Measurements from ENCODE around the gene CCR3.

CCR3 gene

DNA sequence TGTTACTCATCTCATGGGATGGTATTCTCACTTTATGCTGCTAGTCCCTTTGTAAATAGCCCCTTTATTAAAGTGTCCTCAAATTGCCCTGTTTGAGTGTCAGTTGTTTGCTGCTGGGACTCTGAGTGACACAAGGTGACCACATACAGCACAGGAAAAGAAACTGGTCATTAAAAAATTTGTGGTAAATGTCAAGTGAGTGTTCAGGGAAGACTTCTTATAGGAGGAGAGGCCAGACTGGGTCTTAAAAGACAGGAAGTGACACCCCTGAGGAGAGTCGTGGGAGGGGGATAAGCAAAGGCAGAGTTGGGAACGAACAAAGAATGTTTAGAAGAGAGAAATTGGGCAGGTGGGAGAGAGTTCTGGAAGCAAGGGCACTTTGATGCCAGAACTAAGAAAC is 35.2 kb downstream of the CCR3 start:
- DNase-seq: no peak

DNA sequence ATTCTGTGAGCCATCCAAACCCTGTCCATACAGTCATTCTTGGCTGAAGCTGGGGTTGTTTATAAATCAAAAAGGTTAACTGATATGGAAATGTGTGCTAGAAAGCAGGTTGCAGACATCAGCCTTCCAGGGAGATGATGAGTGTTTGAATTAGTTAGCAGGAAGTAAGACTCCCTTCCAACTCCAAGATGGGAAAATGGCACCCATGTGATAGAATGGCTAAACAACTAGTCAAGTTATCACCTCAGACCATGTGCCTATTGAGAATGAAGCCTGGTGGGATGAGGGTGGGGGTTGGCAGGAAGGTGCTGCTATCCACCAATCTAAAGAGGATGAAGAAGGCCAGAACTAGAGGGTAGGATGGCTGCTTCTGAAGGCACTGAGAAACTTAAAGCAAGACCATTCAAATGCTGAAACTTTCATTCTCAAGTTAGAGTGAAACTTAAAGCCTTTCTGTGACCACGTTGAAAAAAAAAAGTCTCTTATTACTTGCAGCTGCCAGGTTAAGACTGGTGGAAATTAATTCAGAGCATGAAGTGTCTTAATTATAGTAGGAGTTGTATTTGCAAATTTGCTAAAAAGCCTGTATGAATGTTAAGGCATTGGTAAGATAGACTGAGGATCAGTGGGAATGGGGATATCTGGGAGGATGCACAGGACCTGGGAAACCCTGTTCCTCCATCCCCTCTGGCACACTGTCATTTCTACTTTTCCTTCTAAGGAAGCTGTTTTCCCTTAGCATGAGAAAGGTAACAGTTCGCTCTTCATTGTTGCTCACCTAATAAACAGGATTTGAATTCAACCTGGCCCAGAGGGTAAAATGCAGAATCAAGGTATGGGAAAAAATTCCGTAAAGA is 36.8 kb downstream of the CCR3 start:
- DNase-seq: no peak

DNA sequence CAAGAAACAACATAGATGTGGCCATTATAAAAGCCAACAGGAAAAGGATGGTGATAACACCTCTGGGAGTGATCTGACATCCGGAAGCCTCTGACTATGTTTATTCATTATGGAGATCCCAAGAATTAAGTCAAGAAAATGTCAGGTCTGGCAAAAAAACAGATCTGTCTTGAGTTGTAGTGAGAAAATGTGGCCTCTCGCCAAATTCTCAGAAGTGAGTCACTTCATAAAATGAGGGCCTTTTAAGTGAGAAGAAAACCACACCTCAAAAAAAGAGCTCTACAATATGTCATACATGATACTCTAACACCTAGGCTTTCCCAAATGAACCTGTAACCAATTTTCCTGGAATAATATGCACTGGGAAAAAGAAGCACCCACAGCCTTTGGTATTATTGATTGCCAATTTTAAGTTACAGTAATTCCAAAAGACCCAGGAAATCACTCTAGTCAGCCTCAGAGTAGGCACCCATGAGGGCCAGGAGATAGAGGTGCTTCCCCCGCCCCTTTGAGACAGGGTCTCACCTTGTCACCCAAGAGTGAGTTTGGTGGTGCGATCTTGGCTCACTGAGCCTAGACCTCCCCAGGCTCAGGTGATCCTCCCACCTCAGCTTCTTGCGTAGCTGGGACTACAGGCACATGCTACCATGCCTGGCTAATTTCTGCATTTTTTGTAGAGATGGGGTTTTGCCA is 38.0 kb downstream of the CCR3 start:
- no peak for DNase-seq

DNA sequence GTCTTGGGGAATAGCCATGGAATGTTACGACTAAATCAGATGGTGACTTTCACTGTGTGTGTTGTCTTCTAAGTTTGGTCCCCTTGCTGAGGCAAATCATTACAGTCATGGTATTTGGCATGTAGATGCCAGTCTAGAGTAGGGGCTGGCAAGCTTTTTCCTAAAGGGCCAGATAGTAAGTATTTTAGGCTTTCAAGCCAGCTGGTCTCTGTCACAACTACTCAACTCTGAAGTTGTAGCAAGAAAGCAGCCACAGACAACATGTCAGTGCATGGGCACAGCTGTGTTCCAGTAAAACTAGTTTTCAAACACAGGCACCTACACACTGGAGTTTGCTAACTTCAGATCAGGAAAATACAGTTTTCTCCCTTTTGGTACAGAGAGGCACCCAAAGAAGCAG is 39.3 kb downstream of the CCR3 start:
- no peak for DNase-seq

DNA sequence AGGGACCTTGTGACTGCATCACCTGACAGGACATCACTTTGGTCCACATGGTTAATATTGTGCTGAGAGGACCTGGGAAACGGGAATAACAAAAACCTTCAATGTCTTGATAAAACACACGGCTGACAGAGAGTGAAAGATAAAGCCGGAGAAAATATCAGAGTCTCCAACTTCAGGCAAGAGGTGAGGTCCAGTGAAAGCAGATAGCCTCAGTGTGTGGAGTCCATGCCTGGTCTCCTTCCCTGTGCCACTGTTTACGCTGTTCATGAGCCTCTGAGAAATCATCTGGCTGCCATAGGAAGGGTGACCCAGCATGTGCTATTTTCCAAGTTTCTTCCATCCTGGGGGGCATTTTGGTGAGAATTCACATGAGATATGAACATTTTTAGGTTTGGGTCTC is 39.8 kb downstream of the CCR3 start:
- DNase-seq: no peak

DNA sequence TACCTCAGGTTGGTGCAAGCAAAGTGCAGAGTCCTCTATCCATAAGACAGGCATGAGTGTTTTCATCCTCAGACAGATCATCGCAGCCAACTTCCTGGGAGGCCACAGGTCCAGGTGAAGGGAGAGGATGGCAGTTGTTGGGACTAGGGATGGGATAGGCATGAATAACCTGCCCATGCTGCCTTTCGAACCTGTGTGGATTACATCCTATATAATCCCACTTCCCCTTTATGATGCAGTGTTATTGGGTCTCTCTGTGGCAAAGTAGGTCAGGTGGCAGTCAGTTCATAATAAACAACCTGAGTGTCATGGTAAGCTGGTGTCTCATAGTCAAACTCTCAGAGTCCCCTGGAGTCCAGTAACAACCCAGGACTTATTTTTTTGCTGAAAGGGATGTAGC is 40.4 kb downstream of the CCR3 start:
- no peak for DNase-seq

DNA sequence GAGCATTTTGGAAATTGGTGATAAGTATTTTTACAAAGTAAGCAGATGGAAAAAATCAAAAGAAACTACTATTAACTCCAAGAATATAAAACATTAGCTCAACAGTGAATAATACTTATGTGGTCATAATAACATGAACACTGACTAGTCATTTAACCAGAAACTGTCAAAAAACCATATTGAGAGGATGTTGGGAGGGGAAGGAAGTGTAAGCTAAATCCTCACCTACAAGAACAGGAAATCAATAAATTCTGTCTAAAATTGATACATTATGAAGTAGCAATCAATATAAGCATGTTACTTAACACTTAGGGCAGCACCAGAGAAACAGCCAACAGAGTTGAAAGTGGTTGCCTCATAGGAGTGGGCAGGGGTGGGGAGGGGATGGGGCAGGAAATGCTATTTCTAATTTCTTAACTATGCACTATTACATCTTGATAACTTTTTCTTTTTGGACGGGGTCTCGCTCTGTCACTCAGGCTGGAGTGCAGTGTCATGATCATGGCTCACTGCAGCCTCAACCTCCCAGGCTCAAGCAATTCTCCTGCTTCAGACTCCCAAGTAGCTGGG is 41.7 kb downstream of the CCR3 start:
- no peak for DNase-seq

DNA sequence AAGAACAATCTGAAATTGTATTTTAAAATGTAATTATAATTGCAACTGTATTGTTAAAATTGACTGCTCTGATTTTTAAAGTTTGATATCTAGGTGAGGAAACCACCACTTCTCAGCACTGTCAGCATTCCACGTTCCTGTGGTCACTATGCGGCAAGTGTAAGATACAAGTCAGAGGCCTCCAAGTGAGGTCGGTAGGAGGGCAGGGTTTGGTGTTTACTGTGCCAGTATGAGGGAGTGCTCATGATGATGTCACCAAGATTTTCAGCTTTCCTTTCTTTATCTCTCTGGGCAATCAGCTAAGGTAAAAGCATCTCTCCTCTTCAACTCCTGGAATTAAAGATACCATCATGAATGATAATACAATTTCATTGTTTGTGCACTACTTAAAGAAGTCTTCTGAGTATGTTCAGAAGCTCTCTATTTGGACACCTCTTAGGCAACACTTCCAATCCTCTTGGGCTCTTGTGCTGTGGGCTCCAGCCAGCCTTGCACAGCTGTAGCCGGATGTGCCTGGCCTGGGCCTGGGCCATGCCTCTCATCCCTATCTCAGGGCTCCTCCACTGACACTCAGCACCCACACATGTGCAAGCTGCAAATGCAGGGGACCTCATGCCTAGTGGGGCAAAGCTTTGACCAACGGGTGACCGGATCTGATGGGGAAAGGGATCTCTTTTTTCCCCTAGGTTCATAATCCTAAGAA is 42.9 kb downstream of the CCR3 start:
- no peak for DNase-seq

DNA sequence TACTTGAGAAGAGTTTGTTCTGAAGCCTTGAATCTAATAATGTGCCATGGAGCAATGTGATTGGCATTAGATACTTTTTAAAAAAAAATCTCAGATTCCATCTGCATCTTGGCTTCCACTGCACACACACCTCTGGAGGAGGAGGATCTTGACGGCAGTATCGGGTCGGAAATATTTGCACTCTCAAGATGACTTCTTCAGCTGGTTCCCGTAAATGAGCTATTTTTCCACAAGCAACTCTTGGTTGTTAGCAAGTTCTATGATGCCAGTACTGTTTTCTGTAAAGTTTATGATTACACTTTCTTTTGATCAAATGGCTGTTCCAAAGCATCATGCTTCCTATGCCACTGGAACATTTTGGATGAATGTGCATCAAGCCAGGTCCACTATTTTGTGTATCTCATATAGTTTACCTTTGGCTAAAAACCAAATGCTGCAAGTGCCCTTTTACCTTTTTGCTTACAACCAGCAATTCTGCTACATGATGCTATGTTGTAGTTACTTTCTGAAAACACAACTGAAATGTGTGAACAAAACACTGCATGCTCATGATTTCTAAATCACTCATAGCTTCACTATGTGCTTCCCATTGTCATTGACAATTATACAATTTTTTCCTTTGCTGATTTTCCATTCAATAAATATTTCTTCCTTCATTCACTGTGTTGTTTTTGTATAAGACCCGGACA is 43.8 kb downstream of the CCR3 start:
- DNase-seq: no peak

DNA sequence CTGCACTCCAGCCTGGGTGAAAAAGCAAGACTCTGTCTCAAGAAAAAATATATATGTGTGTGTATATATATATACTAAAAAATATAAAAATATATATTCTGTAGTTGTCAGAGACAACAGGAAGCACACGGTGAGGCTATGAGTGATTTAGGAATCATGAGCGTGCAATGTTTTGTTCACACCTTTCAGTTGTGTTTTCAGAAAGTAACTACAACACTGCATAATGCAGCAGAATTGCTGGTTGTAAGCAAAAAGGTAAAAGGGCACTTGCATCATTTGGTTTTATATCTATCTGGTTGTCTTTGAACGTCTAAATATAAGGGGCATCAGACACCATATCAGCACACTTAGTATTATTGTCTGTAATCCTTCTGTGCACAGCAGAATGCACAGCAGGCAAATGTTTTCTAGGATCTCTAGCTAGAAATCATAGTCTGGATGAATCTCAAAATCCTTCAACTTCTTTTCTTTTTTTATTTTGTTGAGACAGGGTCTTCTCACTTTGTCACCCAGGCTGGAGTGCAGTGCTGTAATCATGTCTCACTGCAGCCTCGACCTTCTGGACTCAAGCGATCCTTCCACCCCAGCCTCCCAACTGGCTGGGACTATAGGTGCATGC is 44.8 kb downstream of the CCR3 start:
- DNase-seq: no peak

DNA sequence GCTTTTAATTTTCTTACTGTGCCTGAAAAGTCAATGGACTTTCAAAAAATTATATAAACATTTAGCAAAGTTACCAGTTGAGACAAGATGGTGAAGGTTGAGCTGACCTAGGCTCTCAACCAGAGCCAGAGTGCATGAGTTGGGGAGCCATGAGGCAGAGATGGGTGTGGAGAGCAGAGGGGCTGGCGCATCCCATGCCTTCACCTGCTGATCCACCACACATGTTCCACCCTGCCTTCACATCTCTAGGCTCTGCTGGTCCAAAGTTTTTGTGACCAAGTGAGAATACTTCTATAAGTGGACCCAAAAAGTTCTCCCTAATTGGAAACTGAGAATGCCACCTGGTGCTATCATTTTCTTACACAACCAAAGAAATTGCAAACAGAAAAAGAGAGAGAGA is 47.3 kb downstream of the CCR3 start:
- no peak for DNase-seq

DNA sequence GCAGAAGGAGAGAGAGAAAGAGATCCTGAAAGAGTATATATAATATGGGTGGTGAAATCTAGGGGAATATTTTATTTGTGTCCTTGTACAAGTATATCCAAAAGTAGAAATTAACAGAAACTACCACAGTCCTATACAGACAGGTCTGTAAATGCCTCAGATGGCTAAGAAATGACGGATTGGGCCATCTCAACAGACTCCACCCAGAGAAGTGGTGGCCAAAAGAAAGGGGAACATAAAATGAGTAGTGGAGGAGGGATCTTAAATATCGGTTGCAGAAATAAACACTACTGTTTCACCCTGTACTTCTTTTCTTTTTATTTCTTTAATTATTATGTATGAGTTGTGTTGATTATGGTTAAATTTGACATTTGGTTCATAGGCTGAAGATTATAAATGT is 47.7 kb downstream of the CCR3 start:
- no peak for DNase-seq

DNA sequence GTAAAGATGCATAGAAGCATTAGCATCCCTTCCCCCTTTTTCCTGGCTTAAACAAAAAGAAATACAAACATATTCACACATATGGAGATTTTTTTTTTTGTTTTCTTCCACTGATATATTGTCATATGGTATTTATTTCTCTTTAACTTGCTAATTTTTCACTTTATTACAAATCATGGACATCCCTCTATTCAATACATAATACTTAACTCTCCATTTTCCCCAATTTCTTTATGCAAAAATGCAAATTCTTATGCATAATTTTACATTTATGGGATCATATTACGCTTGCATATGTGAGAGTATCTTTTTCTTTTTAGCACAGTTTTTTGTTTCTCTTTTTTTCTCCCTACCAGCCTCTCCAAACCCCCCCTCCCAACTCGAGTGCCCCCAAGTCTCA is 48.8 kb downstream of the CCR3 start:
- no peak for DNase-seq

DNA sequence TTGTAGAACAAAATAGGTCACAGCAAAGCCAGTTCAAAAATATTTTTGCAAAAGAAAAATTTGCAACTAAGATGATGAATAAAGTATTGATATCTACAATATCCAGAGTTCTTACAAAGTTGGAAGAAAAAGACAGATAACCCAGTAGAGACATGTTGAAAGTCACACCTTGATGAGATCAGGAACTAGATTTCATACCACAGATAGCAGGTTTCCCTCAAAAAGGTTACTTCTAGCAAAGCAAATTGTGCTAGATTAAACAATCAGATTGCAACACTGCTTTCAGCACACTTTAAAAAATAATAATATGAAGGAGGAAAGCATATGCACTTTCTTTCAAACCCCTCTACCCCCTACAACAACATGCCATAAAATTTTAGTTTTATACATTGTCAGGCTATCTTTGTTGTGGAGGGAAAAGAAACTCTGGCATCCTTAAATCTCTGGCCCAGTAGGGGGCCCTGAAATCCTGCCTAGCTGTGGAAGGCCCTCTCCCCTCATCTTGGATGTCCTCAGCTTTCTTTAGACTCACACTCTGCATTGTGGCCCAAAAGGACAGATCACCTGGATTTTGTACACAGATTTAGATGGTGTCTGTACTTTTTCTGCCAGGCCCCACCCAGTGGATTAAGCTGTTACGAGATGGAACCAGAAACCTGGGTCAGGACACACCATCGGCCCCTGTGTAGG is 50.9 kb downstream of the CCR3 start:
- DNase-seq: no peak

DNA sequence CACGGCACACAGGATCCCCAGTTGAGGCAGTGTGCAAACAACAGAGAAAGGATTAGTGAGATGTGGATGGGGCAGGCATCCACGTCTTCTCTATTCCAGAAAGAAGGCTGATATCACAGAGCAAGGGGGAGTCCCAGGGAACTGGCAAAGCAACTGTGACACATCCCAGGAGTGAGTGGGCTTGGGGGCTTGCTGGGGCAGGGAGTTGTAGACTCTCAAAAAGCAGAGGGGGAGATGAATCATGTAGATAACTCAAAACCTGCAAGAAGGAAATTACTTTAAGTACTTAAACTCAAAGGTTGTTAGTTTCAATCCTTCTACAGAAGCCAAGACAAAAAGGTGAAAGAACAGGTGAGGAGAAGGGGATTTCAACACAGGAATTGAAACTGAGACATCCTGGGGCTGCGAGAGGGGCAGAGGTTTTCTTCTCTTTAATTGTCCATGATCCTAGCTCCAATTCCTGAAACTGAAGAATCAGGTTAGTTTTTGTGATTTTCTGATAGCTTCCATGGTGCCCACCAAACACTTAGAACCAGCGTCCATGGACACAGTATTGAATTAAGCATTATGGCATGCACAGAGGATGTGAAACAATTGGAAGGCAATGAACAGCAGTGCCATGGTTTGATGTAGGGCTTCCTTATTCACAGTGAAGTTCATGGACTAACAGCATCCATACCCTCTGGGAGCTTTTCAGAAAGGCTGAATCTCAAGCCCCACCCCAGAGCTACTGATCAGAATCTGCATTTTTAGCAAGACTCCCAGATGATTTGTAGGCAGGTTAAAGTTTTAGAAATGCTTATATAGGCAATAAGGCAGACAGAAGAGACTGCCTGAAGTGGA is 52.0 kb downstream of the CCR3 start:
- DNase-seq: no peak

DNA sequence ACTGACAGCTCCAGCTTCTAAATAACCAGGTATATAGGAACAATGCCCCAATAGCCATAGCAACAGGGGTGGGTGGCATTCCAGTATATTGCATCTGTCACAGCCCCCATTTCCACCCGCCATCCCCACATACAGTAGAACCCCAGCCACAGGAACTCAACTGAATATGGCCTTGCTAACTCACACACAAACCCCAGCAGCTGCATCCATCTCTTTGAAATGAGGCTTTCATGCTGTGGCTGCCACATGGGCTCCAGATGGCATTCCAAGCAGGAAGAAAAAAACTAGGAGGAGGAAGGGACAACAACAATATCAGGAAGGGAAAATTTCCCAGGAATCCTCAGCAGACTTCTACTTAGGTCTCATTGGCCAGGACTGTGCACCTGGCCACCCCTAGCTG is 54.6 kb downstream of the CCR3 start:
- DNase-seq: no peak

DNA sequence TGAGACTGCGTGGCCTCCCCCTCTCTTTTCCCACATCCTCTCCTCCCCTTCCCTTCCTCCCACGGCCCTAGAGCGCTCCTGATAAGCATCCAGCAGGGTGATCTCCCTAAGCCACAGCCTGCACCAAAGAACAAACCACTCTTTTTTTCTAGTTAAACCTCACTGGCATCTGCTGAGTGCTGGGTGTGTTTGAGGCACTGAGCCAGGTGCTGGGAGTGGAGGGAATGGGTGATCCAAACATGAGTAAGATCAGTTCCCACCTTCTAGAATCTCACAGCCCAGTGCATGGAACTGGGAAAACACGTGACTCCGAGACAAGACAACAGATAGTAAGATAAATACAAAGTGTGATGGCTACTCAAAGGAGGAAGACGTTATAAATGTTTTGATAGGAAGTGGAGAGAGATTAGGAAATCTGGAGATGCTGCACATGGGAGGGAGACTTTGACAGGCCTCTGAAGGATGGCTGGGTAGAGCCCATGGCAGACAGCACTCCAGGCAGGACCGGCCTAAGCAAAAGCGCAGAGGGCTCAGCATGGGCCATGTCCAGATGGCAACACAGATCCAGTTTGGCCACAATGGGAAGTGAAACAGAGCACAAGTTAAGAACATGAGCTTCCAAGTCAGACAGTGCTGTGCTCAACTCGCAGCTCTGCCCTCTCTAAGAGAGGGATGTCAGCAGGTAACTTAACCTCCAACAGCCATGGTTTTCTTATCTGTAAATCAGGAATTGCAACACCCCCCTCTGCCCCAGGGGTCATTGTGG is 55.6 kb downstream of the CCR3 start:
- no peak for DNase-seq

DNA sequence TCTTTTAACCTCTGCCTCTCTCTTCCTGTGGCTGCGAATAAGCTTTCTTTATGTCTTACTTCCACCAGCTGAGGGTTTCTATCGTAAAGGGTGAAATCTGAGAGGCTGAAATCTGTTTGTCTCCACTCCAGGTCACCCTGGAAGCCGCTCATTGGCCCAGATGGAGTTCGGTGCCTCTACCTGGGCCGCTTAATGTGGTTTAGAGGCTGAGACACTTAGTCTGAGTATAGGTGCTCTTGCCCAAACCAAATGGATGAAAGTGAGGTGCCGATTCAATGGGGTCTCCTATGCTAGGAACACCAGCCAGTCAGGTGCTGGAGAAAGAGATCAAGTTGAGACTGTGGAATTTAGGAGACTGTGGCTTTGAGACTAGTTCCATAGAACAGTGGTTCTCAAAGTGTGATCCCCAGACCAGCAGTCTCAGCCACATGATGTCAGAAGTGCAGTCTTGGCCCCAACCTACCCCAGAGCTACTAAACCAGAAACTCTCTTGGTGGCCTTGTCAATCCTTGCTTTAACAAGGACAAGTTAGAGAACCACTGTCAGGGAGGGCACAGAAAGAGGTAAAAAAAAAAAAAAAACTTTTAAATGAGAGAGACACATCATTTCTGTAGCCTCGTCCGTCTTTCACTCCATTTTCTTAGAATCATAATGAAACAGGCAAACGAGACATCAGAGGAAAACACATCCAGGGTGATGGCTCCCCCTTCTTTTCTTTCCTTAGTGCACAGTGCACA is 56.8 kb downstream of the CCR3 start:
- DNase-seq: no peak
